ENCODE results near the gene ARHGDIG.

- TF ChIP-seq CTCF (IDR thresholded peaks at IDR 0.05; ENCODE audit: insufficient read depth, low read depth, low read length) = no peak
- no peak for TF ChIP-seq EZH2 (IDR thresholded peaks at IDR 0.05; ENCODE audit: insufficient read depth, low read length)
Observed at GRCh38 chr16:314795-315299, 34.5 kb downstream of the ARHGDIG start.
